ENCODE measurements around the gene CACNB4.
"Not testable (repeated sequence)": the region's sequence is repeated elsewhere in the genome, so short reads cannot be mapped to it uniquely, and the experiment has no call there.

Gene CACNB4

GRCh38 chr2:152106464-152106863 is 7.6 kb upstream of the CACNB4 start:
- Histone ChIP-seq H3K9me3 (ENCODE audit: control insufficient read depth, low read length) (no peaks in the 10 kb centered on the region), H3K27ac (ENCODE audit: low read depth, low read length, severe bottlenecking) (no peak overlapping the region), H3K36me3 (ENCODE audit: control insufficient read depth, insufficient read depth, low read length) (no peaks in the 10 kb centered on the region), H3K4me1 (ENCODE audit: control insufficient read depth, insufficient read depth, low read length, poor library complexity, severe bottlenecking) (no peaks in the 10 kb centered on the region), H3K4me3 (ENCODE audit: extremely low read depth, insufficient read depth, low read length, poor library complexity, severe bottlenecking) (no peak overlapping the region)
- 100% methylated on average over 3 of the region's 4 CpGs; no CpG with 5 or more reads in 1 of the 2 experiments for WGBS, 2 experiments (ENCODE audit: insufficient coverage in 2 of 2)

- Histone ChIP-seq H3K4me1 (ENCODE audit: control insufficient read depth, insufficient read depth, low read length, poor library complexity, severe bottlenecking) (no peaks in the 10 kb centered on the region), H3K9me3 (ENCODE audit: control insufficient read depth, low read length) (no peaks in the 10 kb centered on the region), H3K36me3 (ENCODE audit: control insufficient read depth, insufficient read depth, low read length) (no peaks in the 10 kb centered on the region), H3K4me3 (ENCODE audit: extremely low read depth, insufficient read depth, low read length, poor library complexity, severe bottlenecking) (no peak overlapping the region), H3K27ac (ENCODE audit: low read depth, low read length, severe bottlenecking) (no peak overlapping the region)
- WGBS, 2 experiments (ENCODE audit: insufficient coverage in 2 of 2), result 83% methylated on average over 1 of the region's 3 CpGs; no CpG with 5 or more reads in 1 of the 2 experiments
Measured at GRCh38 chr2:152103271-152103670, 4.4 kb upstream of the CACNB4 start.

DNA sequence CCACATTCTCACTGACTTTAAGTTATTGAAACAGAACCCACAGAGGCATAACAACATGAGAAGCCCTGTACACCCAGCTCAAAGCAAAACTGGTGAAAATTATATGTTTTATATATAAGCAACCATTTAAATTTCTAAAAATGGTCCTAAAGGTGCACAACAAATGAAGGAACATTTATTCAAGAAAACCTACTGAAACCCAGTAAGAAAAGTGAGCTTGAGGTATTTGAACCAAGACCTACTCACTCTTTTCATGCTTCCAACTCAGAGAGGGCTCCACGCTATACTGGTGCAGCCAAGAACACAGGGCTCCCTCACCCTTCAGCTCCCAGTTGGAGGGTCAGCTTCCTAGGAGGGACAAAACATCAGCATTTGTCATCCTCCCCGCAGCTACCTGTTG is 2.1 kb upstream of the CACNB4 start:
- no peaks in the 10 kb centered on the region for H3K4me1 ChIP-seq (ENCODE audit: control insufficient read depth, insufficient read depth, low read length, poor library complexity, severe bottlenecking)
- no peaks in the 10 kb centered on the region for H3K36me3 ChIP-seq (ENCODE audit: control insufficient read depth, insufficient read depth, low read length)
- no peaks in the 10 kb centered on the region for H3K9me3 ChIP-seq (ENCODE audit: control insufficient read depth, low read length)
- no peak overlapping the region for H3K27ac ChIP-seq (ENCODE audit: low read depth, low read length, severe bottlenecking)
- WGBS, 2 experiments (ENCODE audit: insufficient coverage in 2 of 2), result 80 to 100% methylated on average over 1 of the region's 2 CpGs
- H3K4me3 ChIP-seq (ENCODE audit: extremely low read depth, insufficient read depth, low read length, poor library complexity, severe bottlenecking), result no peak overlapping the region

DNA sequence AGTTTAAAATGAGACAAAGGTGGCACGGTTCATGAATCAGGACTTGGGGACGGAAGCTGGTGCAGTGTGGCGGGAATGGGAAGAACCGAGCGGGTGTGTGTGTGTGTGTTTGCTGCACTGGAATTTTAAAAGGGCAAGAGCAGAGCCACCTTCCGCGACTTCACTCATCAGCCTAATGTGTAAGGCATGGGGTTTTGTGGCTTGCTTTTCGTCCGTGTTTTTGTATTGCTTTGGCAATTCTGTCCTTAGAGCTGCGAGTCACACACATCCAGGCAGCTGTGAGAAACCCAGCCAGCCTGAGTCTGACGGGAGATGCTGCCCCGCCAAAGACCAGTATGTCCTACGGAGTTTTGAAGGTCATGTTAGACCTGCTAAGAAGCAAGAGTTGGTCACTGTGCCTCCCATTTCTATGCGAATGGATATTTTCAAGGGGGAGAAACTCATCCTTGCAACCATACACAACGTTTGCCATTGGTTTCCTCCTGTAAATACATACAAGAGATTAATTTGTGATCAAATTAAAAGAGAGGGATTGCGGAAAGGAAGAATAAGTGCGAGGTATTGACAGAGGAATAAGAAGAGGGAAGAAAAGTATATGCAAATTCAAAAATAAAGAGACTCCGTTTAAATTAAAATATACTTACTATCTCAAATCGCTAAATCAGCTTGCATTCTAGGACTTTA is 665 bp upstream of the CACNB4 start:
- WGBS, 2 experiments (ENCODE audit: insufficient coverage in 2 of 2), result 1 to 3% methylated on average over 9 to 11 of the region's 19 CpGs
- H3K36me3 ChIP-seq (ENCODE audit: control insufficient read depth, insufficient read depth, low read length), result no peaks in the 10 kb centered on the region
- no peak overlapping the region for H3K27ac ChIP-seq (ENCODE audit: low read depth, low read length, severe bottlenecking)
- no peaks in the 10 kb centered on the region for H3K4me1 ChIP-seq (ENCODE audit: control insufficient read depth, insufficient read depth, low read length, poor library complexity, severe bottlenecking)
- no peaks in the 10 kb centered on the region for H3K9me3 ChIP-seq (ENCODE audit: control insufficient read depth, low read length)
- peak overlapping the region; percentile 46 for H3K4me3 ChIP-seq (ENCODE audit: extremely low read depth, insufficient read depth, low read length, poor library complexity, severe bottlenecking)

DNA sequence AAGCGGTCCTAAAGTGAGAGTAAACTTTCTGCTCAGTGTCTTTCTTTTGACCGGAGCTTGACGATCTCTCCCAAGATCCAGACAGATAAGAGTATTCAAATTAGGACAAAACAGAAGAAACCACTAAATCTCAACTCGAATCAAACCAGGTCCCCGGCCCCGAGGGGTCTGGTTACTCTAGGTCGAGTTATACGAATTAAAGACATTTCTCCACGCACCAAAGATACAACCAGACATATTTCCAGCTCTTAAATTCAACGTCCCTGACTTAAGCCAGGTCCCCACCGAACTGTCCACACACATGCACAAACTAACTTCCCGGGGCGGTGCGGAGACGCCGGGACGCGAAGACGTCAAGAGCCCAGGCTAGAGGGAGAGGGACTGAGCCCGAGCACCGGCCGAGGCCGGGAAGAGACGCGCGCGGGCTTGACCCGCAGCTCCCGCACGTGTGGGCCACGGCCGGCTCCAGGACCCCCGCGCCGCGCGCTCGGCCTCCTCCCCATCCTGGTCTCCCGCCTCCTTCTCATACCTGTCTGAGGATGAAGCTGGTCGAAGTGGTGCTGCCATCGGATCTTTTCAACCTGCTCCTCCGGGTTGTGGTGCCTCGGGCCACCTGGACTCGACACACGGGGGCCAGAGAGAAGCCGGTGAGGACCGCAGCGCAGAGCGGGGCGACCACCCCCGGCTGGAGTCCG is 896 bp downstream of the CACNB4 start:
- no peaks in the 10 kb centered on the region for H3K4me1 ChIP-seq (ENCODE audit: control insufficient read depth, insufficient read depth, low read length, poor library complexity, severe bottlenecking)
- no peaks in the 10 kb centered on the region for H3K9me3 ChIP-seq (ENCODE audit: control insufficient read depth, low read length)
- no peak overlapping the region for H3K27ac ChIP-seq (ENCODE audit: low read depth, low read length, severe bottlenecking)
- WGBS, 2 experiments (ENCODE audit: insufficient coverage in 2 of 2), result 1% methylated on average over 33 to 45 of the region's 52 CpGs
- H3K4me3 ChIP-seq (ENCODE audit: extremely low read depth, insufficient read depth, low read length, poor library complexity, severe bottlenecking), result peak overlapping the region; percentile 46
- H3K36me3 ChIP-seq (ENCODE audit: control insufficient read depth, insufficient read depth, low read length), result no peaks in the 10 kb centered on the region

DNA sequence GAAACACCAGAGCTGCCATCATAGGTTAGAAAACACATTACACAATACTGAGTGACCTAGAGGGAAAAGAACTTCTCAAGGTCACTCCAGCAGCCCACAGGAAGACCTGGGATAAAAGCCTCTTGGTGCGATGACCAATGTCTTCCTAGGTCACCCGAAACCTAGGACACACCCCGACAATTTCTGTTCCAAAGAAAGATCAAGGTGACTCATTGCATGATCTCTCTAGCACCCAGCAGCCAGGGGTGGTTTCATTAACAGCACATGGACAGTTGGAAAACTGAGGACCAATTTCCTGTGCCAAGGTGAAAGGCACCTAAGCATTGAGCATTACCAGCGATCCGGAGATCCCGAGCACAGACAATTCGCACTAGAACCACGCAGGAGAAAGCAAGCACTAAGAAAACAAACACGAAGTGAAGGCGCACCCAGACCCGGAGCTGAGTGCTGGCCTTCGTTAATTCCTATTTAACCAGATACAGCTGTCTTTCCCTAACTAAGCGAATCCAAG is 1.5 kb downstream of the CACNB4 start:
- Histone ChIP-seq H3K9me3 (ENCODE audit: control insufficient read depth, low read length) (no peaks in the 10 kb centered on the region), H3K36me3 (ENCODE audit: control insufficient read depth, insufficient read depth, low read length) (no peaks in the 10 kb centered on the region), H3K4me3 (ENCODE audit: extremely low read depth, insufficient read depth, low read length, poor library complexity, severe bottlenecking) (peak overlapping the region; percentile 46), H3K27ac (ENCODE audit: low read depth, low read length, severe bottlenecking) (no peak overlapping the region), H3K4me1 (ENCODE audit: control insufficient read depth, insufficient read depth, low read length, poor library complexity, severe bottlenecking) (no peaks in the 10 kb centered on the region)
- 4% methylated on average over 12 of the region's 13 CpGs for WGBS, 2 experiments (ENCODE audit: insufficient coverage in 2 of 2)

DNA sequence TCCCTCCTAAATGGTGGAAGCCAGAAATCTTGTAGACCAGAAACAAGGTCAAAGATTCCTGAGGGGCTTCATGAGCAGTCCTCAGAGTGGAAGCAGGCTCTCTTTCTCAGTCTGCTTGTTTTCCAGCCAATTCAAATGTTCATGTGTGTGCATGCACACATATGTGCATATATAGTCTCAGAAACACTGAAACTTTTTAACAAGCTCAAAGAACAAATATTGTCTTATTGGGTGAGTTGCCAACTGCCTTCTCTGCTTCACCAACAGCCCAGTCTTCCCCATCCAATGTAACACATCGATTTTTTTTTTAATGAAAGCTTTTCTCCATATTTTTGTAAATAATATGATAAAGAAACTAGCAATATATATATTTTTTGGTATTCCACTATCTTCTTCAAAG is 3.7 kb downstream of the CACNB4 start:
- H3K36me3 ChIP-seq (ENCODE audit: control insufficient read depth, insufficient read depth, low read length), result no peaks in the 10 kb centered on the region
- no CpG with 5 or more reads among the region's 1 CpG for whole genome bisulfite sequencing, 2 experiments (ENCODE audit: insufficient coverage in 2 of 2)
- no peak overlapping the region for H3K4me3 ChIP-seq (ENCODE audit: extremely low read depth, insufficient read depth, low read length, poor library complexity, severe bottlenecking)
- no peaks in the 10 kb centered on the region for H3K9me3 ChIP-seq (ENCODE audit: control insufficient read depth, low read length)
- H3K4me1 ChIP-seq (ENCODE audit: control insufficient read depth, insufficient read depth, low read length, poor library complexity, severe bottlenecking), result no peaks in the 10 kb centered on the region
- no peak overlapping the region for H3K27ac ChIP-seq (ENCODE audit: low read depth, low read length, severe bottlenecking)

- no peaks in the 10 kb centered on the region for H3K9me3 ChIP-seq (ENCODE audit: control insufficient read depth, low read length)
- no peaks in the 10 kb centered on the region for H3K4me1 ChIP-seq (ENCODE audit: control insufficient read depth, insufficient read depth, low read length, poor library complexity, severe bottlenecking)
- 82 to 94% methylated on average over 2 of the region's 2 CpGs for WGBS, 2 experiments (ENCODE audit: insufficient coverage in 2 of 2)
- H3K36me3 ChIP-seq (ENCODE audit: control insufficient read depth, insufficient read depth, low read length), result no peaks in the 10 kb centered on the region
- no peak overlapping the region for H3K27ac ChIP-seq (ENCODE audit: low read depth, low read length, severe bottlenecking)
- H3K4me3 ChIP-seq (ENCODE audit: extremely low read depth, insufficient read depth, low read length, poor library complexity, severe bottlenecking), result no peak overlapping the region
Measured at GRCh38 chr2:152094014-152094413, 4.8 kb downstream of the CACNB4 start.

DNA sequence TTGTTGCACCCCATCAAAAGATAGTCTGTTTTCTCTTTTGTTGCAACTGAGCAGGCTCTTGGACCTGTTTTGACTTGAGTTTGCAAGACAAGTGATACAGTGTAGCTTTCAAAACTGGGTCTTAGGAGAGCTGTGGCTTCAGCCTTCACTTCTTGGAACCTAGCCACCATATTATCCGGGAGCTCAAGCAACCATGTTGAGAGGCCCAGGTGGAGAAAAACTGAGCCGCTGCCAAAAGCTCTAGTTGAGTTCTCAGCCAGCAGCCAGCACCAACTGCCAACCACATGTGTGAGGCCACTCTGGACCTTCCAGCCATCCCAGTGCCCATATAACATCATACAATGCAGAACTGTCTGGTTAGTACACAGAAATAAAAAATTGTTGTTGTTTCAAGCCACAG is 5.4 kb downstream of the CACNB4 start:
- Histone ChIP-seq H3K27ac (ENCODE audit: low read depth, low read length, severe bottlenecking) (no peak overlapping the region), H3K4me3 (ENCODE audit: extremely low read depth, insufficient read depth, low read length, poor library complexity, severe bottlenecking) (no peak overlapping the region), H3K4me1 (ENCODE audit: control insufficient read depth, insufficient read depth, low read length, poor library complexity, severe bottlenecking) (no peaks in the 10 kb centered on the region), H3K9me3 (ENCODE audit: control insufficient read depth, low read length) (no peaks in the 10 kb centered on the region), H3K36me3 (ENCODE audit: control insufficient read depth, insufficient read depth, low read length) (no peaks in the 10 kb centered on the region)
- 80 to 100% methylated on average over 1 of the region's 2 CpGs for WGBS, 2 experiments (ENCODE audit: insufficient coverage in 2 of 2)

DNA sequence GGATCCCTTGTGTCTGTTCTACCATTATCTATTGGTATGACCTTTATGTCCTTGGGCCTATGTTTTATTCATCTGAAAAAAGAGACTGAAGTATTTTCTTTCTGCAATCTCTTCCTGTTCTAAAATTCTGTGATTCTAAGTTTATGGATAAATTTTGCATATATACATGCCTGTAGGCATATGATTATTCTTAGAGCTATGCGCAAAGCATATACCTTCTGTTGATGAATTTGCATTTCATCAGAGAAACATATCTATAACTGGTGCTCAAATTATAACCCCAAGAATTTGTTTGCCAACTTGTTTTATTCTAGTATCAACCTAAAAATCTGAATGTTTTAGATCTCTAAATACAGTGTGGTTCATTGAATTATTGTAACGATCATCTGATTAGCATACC is 6.7 kb downstream of the CACNB4 start:
- Histone ChIP-seq H3K36me3 (ENCODE audit: control insufficient read depth, insufficient read depth, low read length) (no peaks in the 10 kb centered on the region), H3K4me1 (ENCODE audit: control insufficient read depth, insufficient read depth, low read length, poor library complexity, severe bottlenecking) (no peaks in the 10 kb centered on the region), H3K4me3 (ENCODE audit: extremely low read depth, insufficient read depth, low read length, poor library complexity, severe bottlenecking) (no peak overlapping the region), H3K9me3 (ENCODE audit: control insufficient read depth, low read length) (no peaks in the 10 kb centered on the region), H3K27ac (ENCODE audit: low read depth, low read length, severe bottlenecking) (no peak overlapping the region)
- WGBS, 2 experiments (ENCODE audit: insufficient coverage in 2 of 2), result no CpG with 5 or more reads among the region's 2 CpGs

GRCh38 chr2:152090726-152091125 is 8.1 kb downstream of the CACNB4 start:
- 93 to 96% methylated on average over 4 of the region's 4 CpGs for WGBS, 2 experiments (ENCODE audit: insufficient coverage in 2 of 2)
- H3K27ac ChIP-seq (ENCODE audit: low read depth, low read length, severe bottlenecking); H3K9me3 ChIP-seq (ENCODE audit: control insufficient read depth, low read length); H3K36me3 ChIP-seq (ENCODE audit: control insufficient read depth, insufficient read depth, low read length); H3K4me3 ChIP-seq (ENCODE audit: extremely low read depth, insufficient read depth, low read length, poor library complexity, severe bottlenecking); H3K4me1 ChIP-seq (ENCODE audit: control insufficient read depth, insufficient read depth, low read length, poor library complexity, severe bottlenecking): not testable (repeated sequence)
